KOPT-K1 (cell line): ENCODE measurements around the gene TCL1B.
"Not testable (repeated sequence)": the region's sequence is repeated elsewhere in the genome, so short reads cannot be mapped to it uniquely, and the experiment has no call there.

ENCODE experiments used
- H3K27ac ChIP-seq: fragments of 200-600 bp; sonication (generic); 2 replicates; pipeline ENCODE4 v1.5.1; 2016; ENCODE audit warnings: antibody characterized with exemption, mild to moderate bottlenecking, low read depth, low read length; ENCODE audit not compliant: poor library complexity, severe bottlenecking
- H3K36me3 ChIP-seq: fragments of 200-600 bp; sonication (generic); 2 replicates; pipeline ENCODE4 v1.5.1; 2017; ENCODE audit warnings: antibody characterized with exemption, mild to moderate bottlenecking, low read length, moderate library complexity; ENCODE audit not compliant: insufficient read depth
- H3K9me3 ChIP-seq: fragments of 200-600 bp; sonication (generic); 2 replicates; pipeline ENCODE4 v1.5.1; 2017; ENCODE audit warnings: antibody characterized with exemption, low read length, mild to moderate bottlenecking; ENCODE audit not compliant: insufficient read depth, poor library complexity, severe bottlenecking

The TCL1B gene

DNA sequence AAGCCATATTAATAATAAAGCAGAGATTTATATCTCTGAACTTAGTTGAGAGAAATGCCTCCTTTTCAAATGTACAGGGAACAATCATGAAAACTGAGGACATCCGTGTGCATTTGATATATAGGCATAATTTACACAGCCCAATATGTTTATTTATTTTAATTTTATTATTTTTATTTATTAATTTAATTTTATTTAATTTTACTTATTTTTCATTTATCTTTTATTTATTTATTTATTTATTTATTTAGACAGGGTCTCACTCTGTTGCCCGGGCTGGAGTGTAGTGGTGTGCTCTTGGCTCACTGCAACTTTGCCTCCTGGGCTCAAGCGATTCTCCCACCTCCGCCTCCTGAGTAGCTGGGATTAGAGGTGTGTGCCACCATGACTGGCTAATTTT is 19.3 kb downstream of the TCL1B start:
- Histone ChIP-seq H3K9me3 (no peaks in the 10 kb centered on the region), H3K27ac (no peak overlapping the region), H3K36me3 (no peaks in the 10 kb centered on the region)

DNA sequence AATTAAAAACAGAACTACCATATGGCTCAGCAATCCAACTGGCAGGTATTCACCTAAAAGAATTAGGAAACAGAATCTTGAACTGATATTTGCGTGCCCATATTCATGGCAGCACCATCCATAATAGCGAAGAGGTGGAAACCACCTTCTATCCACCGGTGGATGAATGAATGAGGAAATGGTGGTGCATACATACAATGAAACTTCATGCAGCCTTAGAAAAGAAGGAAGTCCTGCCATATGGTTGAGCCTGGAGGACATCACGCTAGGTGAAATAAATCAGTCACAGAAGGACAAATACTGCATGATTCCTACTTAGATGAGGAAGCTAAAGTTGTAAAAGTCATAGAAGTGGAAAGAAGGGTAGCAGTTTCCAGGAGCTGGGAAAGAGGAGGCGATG is 21.1 kb downstream of the TCL1B start:
- no peak overlapping the region for H3K27ac ChIP-seq
- H3K9me3 ChIP-seq = no peaks in the 10 kb centered on the region
- no peaks in the 10 kb centered on the region for H3K36me3 ChIP-seq

DNA sequence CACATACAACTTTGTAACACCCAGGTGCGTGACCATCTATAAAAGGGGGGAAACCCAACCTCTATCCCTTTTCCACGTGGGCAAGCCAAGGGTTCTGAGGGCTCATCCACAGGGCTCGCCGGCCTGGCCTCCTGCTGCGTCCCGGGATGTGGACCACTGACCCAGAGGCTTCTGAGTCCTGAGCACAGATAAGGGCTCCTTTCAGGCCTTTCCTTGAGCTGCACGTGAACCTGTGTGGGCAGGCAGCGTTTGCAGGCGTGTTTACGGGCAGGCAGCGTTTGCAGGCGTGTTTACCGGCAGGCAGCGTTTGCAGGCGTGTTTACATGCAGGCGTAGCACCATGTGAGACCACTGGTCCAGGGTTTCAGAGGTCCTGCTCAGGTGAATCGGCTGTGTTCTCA is 23.9 kb downstream of the TCL1B start:
- Histone ChIP-seq H3K36me3 (no peaks in the 10 kb centered on the region), H3K9me3 (no peaks in the 10 kb centered on the region), H3K27ac (no peak overlapping the region)

DNA sequence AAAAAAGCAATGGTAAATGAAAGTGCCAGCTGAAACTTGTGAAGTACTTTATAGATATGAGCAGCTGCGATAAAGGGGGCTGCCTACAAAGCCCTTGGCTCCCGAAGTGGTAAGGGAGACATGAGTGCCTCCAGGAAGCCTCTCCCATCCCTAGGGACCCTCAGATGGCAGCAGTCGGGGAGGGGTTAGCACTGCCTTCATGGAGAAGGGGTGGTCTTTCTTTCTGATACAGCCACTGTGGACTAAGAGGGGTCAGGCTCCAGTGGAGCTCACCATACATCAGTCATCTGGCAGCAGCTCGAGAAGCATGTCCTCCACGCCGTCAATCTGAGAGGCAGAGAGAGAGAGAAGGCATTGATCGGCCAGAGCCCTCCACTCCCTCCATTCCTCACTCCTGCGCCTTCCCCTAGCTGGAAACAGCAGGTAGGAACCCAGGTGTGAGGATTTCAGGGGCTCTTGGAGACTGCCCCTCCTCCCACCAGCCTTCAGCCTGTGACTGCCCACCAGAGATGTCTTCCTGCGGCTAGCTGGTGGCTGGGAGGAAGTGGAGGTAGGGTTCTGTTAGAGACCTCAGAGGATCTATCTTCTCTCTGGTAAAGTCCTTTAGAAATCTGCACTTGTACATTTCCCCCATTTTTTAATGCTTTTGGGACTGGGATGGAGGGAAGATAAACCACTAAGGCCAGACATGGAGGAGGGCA is 25.4 kb downstream of the TCL1B start:
- Histone ChIP-seq H3K9me3 (no peaks in the 10 kb centered on the region), H3K27ac (no peak overlapping the region), H3K36me3 (no peaks in the 10 kb centered on the region)

DNA sequence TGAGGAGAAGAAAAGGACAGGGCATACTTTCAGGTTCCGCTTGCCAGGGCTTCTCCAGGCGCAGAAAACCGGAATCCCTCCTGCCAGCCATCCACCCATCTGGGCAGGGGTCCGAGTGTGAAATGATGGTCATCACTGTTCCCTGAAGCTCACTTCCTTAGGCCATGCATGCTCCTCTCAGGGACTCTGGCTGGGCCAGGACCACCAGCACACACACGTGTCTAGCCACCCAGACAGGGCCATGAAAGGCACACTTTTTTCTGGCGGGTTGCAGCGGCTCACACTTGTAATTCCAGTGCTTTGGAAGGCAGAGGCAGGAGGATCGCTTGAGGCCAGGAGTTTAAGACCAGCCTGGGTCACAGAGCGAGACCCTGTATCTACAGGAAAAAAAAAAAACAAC is 26.2 kb downstream of the TCL1B start:
- H3K9me3 ChIP-seq = no peaks in the 10 kb centered on the region
- H3K36me3 ChIP-seq = no peaks in the 10 kb centered on the region
- no peak overlapping the region for H3K27ac ChIP-seq

DNA sequence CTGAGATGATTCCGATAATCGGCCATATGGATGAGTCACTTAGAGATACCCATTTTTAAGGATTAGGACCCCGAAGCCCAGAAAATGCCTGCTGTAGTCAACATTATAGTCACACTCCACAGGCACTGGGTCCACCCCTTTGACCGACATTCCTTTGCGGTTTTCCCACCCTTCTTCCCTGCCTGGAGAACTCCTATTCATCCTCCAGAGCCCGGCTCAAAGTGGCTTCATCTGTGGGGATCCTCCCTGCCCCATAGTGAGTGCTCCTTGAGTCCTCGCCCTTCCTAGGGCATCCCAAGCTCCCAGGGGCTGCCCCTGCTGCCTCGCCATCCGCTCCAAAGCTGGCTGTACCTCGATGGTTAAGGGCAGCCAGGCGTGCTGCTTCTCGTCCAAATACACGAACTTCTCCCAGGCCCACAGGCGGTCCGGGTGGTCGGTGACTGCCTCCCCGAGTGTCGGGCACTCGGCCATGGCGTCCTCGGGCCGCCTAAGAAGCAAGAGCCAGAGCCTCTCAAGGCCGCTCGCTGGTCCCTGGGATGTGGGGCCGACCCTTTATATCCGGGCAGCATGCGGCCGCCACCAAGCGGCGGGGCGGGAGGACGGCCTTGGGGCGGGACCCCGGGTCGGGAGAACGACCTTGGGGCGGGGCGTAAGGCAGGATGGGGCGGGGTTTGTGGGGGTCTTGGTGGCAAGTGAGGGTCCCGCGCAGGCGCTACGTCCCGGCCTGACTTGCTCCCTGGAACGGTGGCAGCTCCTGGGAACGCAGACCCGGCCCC is 27.6 kb downstream of the TCL1B start, which contains the start of gene TCL1A:
TCL1A (minus strand) TSS at position 530 of the 776 bp plus-strand sequence; CDS start at position 471, 59 bp downstream.
- H3K27ac ChIP-seq = no peak within 1 kb of the TSS
- H3K36me3 ChIP-seq = no peaks in the 10 kb centered on the region
- H3K9me3 ChIP-seq = no peaks in the 10 kb centered on the region

DNA sequence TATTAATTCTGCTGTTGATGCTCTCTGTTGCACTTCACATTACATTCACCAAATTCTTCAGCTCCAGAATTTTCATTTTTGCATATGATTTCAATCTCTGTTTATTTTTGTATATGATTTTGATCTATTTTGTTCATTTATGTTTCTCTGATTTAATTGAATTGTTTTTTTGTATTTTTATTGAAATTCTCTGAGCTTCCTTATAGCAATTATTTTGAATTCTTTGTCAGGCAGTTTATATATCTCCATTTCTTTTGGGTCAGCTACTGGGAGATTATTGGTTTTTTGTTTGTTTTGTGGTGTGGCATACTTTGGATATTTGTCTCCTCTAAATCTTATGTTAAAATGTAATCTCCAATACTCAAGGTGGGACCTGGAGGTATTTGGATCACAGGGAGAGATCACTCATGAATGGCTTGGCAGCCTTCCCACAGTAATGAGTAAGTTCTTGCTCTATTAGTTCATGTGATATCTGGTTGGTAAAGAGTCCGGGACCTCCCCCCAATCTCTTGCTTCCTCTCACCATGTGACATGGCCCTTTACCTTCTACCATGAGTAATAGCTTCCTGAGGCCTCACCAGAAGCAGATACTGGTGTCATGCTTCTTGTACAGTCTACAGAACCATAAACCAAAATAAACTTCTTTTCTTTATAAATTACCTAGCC is 36.4 kb downstream of the TCL1B start:
- no peak overlapping the region for H3K27ac ChIP-seq
- no peaks in the 10 kb centered on the region for H3K36me3 ChIP-seq
- H3K9me3 ChIP-seq = no peaks in the 10 kb centered on the region

DNA sequence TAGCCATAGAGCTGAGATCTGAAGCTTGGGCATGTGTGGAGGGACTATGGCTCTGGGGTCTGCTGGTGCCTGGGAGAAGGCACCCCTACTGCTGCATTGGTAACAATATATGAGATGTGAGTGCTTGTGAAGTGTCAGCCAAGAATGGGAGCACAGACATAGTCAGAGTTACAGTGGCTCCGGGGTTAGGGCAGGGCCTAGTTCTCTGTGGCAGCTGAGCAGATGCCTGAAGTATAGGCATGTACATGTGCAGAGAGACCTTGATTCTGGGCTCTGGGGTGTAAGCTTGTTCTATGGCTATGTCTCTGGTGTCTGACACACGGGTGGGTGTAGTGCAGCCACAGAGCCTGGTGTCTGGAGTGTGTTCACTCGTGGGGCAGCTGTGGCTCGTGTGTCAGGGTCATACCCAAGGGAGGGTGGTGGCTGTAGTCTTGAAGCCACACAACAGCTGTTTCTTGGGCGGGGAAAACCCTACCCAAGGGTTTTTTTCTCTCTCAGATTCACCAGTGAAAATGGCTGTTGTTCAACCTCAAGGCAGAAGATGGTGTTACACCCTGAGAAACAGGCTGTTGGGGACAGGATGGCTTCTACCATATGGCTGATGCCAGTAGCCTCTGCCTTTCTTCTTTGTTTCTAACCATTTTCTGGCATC is 39.6 kb downstream of the TCL1B start:
- no peaks in the 10 kb centered on the region for H3K9me3 ChIP-seq
- H3K27ac ChIP-seq = no peak overlapping the region
- no peaks in the 10 kb centered on the region for H3K36me3 ChIP-seq

DNA sequence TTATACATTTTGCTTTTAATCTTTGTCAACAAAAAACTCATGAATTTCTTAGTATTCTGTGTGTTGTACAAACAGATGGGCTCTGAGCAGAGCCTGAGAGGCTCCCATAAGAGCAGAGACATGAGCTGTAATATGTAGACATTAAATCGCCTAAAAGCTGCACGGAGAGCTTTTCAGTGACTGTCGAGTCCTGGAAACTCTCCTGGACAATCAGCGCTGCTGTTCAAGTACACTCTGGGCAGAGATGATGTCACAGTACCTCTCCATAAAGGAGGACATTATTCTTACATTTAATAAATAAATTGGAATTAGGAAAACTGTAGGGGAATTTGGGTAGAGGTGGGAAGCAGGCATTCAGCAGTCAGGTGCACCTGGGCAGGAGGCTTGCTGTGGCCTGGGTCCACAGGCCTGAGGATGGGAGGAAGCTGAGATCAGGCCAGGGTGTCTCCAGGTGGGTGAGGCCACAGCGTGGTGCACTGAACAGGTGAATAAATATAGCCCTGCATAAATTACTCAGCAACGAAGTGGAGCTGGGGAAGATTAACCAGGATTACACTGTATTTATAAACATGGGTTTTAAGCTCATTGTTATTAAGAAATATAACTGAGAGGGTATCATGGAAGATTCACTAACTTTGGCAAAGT is 41.0 kb downstream of the TCL1B start:
- no peaks in the 10 kb centered on the region for H3K36me3 ChIP-seq
- H3K9me3 ChIP-seq = no peaks in the 10 kb centered on the region
- H3K27ac ChIP-seq = no peak overlapping the region

DNA sequence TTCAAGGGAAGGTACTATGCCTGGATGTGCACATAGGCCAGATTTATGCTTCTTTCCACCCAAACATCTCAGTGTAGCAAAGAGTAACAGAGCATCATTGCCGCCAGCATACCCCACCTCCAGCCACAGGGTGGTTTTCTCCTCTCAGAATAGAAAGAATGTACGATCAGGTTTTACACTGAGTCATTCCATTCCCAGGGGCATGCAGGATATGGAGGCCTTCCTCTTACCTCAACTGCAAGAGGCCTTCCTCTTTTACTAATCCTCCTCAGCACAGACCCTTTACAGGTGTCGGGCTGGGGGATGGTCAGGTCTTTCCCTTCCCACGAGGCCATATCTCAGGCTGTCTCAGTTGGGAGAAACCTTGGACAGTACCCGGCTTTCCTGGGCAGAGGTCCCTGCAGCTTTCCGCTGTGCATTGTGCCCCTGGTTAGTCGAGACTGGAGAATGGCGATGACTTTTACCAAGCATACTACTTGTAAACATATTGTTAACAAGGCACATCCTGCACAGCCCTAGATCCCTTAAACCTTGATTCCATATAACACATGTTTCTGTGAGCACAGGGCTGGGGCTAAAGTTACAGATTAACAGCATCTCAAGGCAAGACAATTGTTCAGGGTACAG is 43.3 kb downstream of the TCL1B start:
- H3K36me3 ChIP-seq, H3K9me3 ChIP-seq, H3K27ac ChIP-seq: not testable (repeated sequence)

DNA sequence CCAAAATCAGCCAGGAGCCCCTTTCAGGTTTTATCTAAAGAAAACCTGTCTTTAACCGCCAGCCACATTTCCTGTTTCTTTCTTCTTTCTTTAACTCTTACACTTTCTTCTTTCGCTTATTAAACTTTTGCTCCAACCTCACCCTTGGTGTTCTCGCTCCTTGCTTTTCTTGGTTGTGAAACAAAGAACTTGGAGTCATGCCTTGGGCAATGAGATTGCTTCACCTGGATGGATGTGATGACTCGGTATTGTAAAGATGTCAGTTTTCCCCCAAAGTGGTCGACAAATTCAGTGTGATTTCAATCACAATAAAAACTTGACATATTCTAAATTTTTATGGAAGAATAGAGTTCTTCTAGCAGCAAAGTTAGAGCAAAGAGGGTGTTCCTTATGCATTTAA is 43.9 kb downstream of the TCL1B start:
- Histone ChIP-seq H3K36me3 (no peaks in the 10 kb centered on the region), H3K9me3 (no peaks in the 10 kb centered on the region), H3K27ac (no peak overlapping the region)

DNA sequence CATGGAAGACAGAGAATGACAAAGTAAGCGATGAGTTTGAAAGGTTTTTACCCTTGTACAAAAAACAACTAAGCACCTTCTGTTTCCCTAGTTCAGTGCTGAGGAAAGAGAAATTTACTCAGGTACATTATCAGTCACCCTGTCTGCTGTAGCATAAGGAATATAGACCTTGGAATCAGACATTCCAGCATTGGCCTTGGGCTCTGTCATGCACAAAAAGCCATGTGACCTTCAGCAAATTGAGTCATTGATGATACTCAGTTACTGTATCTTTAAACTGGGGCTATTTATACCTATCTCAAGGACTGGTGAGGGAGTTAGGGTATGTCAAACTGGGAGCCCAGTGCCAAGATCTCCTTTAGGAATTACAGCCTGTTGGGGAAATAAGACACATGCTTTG is 47.0 kb downstream of the TCL1B start:
- H3K27ac ChIP-seq = no peak overlapping the region
- no peaks in the 10 kb centered on the region for H3K36me3 ChIP-seq
- H3K9me3 ChIP-seq = no peaks in the 10 kb centered on the region

DNA sequence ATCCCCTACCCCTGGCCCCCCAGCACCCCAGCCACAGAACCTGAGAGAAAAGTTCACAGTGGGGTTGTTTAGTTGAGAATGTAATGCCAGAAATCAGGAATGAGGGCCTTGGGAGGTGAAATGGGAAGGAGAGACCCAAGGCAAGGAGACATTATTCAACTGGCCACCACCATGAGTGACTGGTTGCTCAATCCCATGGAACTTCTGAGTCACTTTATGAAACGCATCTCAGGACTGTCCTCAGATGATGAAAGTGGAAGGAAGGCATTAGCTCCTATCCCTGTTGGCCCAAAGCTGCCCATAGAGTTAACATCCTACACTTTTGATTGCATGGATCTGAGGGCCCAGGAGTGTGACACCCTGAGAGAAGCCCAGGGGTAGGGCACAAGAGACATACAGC is 53.1 kb downstream of the TCL1B start:
- no peaks in the 10 kb centered on the region for H3K36me3 ChIP-seq
- H3K27ac ChIP-seq = no peak overlapping the region
- no peaks in the 10 kb centered on the region for H3K9me3 ChIP-seq

DNA sequence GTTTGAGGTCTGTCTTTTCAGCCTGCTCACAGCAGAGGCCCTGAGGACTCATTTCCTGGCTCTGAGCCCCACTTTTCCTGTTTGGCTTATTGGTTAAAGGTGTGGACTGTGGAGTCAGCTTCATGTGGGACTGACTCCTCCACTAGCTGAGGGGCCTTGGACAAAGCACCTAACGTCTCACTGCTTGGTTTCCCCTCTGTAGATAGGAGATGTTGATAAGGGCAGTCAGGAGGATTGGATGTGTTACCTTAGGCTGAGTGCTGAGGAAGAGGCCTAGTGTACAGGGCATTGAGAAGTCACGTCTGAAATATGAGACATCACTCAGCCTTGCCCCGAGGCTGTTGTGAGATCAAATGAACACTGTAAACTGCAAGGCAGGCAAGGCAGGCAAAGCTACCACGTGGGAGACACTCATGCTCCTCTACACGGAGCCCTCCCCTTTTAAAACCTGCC is 54.8 kb downstream of the TCL1B start:
- H3K9me3 ChIP-seq = no peaks in the 10 kb centered on the region
- no peaks in the 10 kb centered on the region for H3K36me3 ChIP-seq
- no peak overlapping the region for H3K27ac ChIP-seq
